Forelimb muscle (tissue), 1 donor: ENCODE data around the gene CLEC18C. TPM values are rescaled to one million over a fixed set of nuclear protein-coding genes. Genes with fewer than 3 reads are reported as not detected.
"Not testable (repeated sequence)": the region's sequence is repeated elsewhere in the genome, so short reads cannot be mapped to it uniquely, and the experiment has no call there.

ENCODE experiments used
- DNase-seq: peaks from one replicate; pipeline ENCODE4 v3.0.0-alpha.2; 2013; ENCODE audit warnings: low read depth
- polyA plus RNA-seq: library from polyadenylated mRNA; unstranded; fragments of 120-200 nt; gene quantifications from one replicate; pipeline ENCODE4 v1.2.1, GENCODE V29; 2013; ENCODE audit not compliant: insufficient read length

Gene CLEC18C
- polyA plus RNA-seq, 1 donor, result 1.3 TPM

DNA sequence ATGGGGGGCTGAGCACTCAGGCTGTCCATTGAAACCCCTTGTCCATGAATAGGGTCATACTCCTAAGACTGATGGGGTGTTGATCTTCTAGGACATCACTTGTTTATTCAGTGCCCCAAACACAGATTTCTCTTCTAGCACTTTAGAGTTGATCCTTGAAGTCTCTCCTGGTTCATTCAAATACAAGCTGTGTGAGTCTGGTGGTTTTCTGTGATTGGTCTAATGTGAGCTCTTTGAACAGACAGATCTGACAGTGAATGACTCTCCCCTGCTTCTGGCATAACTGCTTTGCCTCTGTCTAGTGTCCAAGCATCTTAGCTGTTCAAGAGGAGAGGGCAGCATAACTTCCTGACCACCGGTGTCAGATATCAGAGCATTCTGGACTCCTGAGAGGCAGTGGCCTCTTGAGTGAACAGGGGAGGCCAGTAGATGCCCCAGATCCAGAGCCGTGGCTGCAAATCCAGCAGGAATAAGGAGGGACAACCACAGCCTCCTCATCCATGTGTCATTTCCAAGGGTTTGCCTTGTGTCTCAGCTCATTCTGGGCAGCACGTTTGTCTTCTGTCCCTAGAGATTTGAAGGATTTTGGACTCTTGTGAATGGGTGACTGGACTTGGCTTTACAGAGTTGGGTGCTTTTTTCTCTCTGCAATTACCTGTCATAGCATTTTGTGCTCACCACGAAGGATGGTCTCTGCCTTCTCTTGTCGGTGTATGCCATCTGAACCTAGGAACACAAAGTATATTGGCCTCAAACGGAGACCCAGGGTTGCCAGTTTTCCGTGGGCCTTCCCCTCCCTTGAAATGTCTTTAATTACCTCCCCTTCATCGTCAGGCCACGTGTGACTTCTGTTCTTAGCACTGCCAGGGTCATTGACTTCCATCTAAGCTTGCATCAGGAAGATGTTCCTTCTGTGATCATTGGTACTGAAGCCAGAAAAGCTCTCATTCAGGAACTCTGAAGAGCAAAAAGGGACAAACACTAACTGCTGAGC, 13.9 kb upstream of the CLEC18C start:
- no peak for DNase-seq

DNA sequence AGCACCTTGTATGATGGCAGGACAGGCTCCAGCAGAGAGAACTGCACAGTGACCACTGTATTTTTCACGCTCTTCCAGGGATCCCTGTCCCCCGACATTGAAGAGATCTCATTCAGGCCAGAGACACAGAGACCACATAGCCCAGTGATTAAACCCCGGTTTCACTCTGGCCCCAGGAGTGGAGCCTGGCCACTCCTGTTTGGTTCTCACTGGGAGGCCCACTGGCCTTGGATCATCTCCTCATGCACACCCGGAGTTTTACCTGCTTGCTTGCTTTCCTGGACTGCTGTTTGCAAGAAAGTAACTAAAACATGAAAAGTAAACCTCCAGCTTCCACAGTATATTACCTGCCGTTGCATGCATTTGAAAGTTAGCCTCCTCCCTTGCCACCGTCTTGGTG, 13.2 kb upstream of the CLEC18C start:
- no peak for DNase-seq

DNA sequence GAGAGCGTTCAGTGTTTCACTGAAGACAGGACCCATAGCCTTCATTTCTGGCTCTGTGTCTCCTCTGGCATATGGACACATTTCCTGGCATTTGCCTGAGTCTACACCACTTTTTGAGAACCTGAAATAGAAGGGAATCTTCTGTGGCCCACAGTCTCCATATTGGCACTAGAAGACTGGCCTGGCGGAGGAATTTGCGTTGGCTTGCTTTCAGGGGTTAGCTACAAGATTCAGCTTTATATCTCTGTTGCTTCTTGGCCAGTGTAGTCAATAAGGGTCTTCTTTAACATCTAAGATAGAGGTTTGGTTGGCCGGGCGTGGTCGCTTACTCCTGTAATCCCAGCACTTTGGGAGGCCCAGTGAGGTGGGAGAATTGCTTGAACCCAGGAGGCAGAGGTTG, 12.8 kb upstream of the CLEC18C start:
- no peak for DNase-seq

DNA sequence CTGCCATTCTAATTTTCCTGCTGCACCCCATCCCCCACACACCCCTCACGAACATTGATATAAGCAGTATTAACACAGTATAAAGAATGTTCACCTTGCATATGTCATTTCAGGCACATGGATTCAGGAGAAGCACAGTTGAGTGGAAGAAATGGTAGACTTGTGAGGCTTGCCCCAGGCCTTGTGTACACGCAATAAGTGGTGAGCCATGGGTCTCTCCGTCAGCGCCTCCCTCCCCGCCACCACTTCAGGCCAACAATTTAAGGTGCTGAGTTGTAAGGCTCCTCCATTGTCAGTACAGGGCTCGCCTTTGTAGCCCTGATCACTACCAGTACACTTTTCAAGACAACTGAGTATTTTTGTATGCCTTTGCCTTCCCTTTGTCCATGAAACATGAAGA, 12.2 kb upstream of the CLEC18C start:
- DNase-seq, result no peak

DNA sequence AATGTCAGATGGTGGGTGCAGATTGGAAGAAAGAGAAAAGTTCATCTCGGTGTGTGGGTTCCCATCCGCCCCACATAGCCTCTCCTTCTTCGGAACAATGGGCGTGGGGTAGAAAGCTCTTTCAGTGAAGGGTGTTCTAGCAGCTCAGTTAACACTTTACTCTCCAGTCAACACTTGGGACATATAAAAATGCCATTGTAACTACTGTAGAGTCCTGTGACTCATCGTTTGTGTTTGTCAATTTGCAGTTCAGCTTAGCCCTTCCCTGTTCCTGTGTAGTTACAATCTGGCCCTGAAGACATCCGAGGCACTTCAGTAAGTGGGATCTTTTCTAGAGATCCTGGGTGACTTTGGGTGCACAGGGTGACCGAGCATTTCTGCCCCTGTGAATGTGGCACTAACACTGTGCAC, 11.5 kb upstream of the CLEC18C start:
- DNase-seq, result no peak

DNA sequence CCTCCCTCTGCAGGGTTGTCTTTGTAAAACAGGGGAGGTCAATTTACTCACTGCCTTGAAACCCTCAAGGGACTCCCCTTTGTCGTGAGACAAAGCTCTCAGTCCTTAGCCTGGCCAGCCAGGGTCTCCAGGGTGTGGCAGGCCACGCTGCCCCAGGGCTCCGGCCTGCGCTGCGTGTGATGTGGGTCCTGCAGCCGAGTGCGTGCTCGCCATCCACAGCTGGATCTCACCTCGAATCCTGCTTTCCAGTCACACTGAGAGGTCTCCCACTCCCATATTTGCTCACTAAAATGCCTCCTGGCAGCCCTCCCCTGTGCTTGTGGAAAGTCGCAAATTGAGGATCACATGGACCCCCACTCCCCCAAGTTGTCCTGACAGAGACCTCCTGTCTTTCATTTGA, 10.0 kb upstream of the CLEC18C start:
- DNase-seq, result no peak

DNA sequence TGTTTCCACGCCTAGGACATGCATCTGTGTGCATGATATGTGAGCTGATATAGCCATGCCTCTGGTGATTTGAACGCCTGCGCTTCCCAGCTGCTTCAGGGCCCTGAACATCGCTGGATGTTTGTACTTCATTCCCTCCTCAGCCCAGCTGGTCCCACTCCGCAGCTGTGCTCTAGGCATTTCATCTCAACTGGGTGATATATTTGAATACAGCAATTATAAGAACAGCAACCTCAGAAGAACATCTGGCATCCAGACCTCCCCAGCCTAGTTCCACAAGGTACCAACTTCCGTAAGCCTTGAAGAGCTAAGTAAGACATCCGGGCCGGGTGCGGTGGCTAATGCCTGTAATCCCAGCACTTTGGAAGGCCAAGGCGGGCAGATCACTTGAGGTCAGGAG, 6.9 kb upstream of the CLEC18C start:
- not testable (repeated sequence) for DNase-seq

DNA sequence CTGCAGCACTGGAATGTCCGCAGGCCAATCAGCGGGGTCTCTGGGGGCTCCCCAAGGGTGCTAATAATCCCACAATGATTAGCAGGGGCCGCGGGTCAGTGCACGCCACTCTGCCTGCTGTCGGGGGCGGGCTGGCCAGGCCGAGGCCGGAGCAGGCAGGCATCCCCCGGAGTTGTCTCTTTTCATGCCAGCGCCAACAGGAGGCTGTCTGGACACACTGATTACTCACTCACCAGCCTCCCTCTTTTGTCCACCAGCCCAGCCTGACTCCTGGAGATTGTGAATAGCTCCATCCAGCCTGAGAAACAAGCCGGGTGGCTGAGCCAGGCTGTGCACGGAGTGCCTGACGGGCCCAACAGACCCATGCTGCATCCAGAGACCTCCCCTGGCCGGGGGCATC, 329 bp downstream of the CLEC18C start:
- DNase-seq, result not testable (repeated sequence)

DNA sequence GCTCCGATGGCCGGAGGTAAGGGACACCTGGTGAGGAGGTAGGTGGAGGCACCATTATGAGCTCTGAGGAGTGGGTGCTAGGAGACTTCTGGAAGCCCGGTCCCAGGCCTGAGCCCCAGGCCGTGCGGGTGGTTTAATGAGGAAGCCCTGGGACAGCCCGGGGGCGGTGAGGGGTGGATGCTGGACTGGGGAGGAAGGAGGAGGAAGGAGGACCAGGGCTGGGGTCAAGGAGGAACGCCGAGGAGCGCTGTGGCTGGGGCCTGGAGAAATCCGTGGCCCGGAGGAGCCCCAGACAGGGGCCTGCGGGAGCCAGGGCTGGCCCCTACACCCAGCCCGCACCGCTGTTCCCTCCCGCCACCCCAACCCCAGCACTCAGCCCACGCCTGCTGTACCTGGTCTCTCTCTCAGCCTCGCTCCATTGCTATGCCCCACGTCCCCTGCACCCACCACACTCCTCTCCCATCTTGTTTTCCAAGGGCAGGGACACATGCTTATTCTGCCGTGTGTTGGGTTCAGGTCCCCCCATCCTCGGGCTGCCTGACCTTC, 873 bp downstream of the CLEC18C start:
- not testable (repeated sequence) for DNase-seq

DNA sequence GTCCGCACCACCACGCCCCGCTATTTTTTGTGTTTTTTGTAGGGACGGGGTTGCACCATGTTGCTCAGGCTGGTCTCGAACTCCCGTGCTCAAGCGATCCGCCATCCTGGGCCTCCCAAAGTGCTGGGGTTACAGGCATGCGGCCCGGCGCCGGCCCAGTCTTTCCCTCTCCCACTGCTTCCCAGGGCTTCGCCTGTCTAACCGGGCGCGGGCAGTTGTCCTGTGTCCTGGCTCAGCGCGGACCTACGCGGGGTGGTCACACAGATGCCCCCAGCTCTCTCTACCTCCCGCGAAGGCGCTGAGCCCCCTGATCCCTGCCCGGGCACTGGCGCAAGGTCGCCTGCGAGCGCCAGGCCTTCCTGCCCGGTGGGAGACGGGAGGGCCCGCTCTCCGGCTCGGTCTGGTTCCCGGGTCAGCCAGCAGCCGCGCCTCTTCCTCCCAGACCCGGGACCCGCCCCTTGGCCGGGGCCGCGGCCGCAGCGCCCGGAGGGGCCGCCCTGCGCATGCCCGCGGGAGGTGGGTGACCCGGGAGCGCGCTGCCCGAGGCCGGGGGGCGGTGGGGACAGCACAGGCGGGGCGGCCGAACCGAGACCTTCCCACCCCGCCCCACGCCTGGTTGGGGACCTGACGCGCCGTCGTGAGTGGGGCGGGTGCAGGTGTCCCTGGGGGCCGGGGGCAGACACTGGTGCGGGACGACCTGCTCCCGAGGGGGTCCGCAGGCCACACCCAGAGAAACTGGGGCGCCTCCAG, 14.4 kb downstream of the CLEC18C start:
- not testable (repeated sequence) for DNase-seq

DNA sequence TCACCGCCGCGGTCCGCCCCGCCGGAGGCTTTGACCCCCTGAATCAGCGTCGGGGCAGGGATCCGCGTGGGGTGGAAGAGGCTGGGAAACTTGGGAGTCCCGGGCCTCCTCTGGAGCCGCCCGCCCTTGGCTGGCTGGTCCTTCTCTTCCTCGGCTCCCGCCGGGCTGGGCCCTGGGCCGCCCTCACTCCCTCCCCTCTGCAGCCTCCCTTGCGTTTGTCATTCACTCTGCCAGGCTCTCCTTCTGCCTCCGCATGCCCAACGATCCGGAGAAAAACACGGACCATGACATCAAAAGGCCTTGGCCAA, 15.0 kb downstream of the CLEC18C start:
- DNase-seq, result not testable (repeated sequence)

DNA sequence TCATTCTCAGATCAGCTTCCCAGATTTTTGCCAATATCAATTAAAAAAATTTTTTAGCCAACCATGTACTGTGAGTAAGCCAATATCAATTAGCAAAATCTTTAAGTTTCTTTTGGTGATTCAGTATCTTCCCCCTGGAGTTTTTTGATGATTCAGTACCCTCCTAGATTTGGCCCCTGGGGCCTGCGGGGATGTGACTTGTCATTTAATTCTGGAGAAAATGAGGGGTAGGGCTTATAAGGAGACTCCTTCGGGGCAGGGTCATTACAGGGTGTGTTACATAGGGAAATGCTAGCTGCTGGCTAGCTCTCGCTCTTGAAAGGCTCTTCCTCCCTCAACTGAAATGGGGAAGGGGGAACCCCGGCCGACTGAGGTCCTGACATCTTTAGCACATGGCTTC, 17.0 kb downstream of the CLEC18C start:
- DNase-seq, result not testable (repeated sequence)

DNA sequence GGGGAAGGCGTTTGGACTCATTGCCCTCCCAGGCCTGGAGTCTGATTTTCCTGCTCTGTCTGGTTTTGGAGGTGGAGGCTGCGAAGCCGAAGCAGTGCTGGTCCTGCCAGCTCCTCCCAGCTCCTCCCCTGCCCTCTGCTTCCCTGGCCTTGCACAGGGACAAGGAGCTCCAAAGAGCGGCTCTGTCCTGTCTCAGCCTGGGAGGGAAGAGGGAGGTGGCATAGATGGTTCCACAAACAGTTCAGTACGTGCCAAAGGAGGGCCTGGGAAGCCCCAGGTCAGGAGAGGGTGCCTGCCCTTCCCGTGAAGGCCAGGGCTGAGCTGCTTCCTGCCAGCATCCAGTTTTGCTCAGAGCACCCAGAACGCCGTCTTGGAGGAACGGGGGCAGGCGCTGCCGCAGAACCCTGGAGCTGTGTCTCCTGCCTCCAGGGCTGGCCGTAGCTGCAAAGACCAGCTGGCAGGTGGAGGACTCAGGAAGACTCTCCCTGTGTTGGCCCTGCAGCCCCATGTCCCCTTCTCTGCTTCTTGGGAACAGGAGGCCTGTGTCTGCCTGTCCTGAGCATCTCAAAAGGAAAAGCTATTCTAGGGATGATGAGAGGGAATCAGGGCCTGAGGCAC, 23.2 kb downstream of the CLEC18C start:
- DNase-seq, result not testable (repeated sequence)

DNA sequence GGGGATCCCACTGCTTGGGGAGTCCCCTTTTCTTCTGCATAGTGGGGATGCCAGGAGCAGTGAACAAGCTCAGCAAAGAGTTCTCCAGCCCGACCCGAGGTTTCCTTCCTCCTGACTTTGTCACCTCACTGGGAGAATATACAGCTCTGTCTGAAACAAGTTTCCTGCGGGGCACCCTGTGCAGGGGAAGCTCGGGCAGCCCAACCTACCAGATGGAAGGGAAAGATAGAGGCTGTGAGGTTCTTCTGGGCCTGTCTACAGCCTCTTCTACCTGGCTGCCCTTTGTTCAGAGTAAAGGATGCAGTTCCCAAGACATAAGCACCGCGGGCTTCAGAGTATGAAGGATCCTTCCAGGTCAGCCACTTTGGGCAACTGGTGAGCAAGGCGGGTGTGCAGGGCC, 24.0 kb downstream of the CLEC18C start:
- DNase-seq, result not testable (repeated sequence)

DNA sequence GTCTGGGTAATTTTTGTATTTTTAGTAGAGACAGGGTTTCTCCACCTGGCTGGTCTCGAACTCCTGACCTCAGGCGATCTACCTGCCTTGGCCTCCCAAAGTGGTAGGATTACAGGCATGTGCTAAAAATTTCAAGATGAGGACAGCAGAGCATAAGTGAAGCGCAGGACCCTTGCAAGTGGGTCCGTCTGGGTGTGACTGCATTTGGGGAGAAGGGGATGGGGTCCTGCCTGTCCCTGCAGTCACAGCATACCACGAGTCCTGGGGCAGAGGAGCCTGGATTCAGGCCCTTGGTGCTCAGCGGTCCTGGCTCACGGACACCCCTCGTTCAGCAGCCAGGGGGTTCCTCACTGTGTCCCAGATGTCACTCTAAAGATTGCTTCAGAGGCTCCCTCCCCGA, 24.6 kb downstream of the CLEC18C start:
- not testable (repeated sequence) for DNase-seq

DNA sequence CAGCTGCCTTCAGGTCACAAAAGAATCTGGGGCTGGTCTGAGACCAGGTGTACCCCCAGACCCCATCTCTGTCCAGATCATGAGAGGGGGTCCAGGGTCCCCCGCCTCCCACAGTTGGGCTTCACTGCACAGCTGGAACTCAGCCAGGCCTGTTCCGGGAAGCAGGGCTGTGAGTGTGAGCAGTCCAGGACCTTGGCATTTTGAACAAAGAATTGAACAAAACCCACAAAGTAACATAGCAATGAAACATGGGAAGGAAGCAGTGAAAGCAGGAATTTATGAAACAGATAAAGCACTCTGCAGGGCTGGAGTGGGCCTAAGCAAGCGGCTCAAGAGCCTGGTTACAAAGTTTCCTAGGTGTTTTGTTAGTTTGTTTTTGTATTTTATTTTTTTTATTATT, 25.1 kb downstream of the CLEC18C start:
- DNase-seq, result not testable (repeated sequence)

DNA sequence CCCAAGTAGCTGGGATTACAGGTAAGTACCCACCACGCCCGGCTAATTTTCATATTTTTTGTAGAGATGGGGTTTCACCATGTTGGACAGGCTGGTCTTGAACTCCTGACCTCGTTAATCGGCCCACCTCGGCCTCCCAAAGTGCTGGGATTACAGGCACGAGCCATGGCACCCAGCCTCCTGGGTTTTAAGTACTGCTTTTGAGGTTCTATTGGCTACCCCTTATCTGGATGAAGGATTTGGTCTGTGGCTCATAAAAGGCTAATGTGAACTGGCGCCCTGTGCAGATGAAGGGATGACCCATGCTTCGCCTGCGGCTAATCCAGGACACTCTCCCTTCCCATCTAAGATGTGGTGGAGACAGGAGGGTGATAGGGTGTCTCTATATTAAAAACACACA, 25.6 kb downstream of the CLEC18C start:
- DNase-seq, result not testable (repeated sequence)

DNA sequence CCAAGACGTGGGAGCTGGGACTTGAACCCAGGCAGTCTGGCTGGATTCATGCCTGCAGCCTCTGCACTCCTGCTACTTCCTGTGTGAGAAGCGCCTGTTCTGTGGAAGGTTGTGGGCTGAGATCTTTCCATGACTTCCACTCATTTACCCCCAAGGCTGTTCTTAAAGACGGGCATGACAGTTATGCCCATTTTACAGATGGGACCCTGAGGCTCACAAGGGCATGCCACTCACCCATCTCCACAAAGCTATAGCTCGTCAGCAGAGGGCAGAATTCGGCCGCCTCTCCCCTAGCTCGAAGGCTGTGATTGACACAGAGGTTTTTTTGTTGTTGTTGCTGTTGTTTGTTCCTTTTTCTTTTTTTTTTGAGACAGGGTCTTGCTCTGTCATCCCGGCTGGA, 26.5 kb downstream of the CLEC18C start:
- DNase-seq, result not testable (repeated sequence)

DNA sequence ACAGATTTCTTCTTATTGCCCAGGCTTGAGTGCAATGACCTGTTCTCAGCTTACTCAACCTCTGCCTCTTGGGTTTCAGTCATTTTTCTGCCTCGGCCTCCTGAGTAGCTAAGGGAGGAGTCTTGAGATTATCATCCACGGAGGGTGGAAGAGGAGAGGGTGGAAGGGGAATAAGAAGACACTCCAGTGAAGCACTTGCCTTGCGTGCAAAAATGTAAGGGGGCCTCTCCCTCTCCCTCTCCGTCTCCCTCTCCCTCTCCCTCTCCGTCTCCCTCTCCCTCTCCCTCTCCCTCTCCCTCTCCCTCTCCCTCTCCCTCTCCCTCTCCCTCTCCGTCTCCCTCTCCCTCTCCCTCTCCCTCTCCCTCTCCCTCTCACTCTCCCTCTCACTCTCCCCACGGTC, 29.9 kb downstream of the CLEC18C start:
- DNase-seq, result not testable (repeated sequence)

DNA sequence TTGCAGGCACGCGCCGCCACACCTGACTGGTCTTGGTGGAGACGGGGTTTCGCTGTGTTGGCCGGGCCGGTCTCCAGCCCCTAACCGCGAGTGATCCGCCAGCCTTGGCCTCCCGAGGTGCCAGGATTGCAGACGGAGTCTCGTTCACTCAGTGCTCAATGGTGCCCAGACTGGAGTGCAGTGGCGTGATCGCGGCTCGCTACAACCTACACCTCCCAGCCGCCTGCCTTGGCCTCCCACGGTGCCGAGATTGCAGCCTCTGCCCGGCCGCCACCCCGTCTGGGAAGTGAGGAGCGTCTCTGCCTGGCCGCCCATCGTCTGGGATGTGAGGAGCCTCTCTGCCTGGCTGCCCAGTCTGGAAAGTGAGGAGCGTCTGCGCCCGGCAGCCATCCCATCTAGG, 30.4 kb downstream of the CLEC18C start:
- not testable (repeated sequence) for DNase-seq

DNA sequence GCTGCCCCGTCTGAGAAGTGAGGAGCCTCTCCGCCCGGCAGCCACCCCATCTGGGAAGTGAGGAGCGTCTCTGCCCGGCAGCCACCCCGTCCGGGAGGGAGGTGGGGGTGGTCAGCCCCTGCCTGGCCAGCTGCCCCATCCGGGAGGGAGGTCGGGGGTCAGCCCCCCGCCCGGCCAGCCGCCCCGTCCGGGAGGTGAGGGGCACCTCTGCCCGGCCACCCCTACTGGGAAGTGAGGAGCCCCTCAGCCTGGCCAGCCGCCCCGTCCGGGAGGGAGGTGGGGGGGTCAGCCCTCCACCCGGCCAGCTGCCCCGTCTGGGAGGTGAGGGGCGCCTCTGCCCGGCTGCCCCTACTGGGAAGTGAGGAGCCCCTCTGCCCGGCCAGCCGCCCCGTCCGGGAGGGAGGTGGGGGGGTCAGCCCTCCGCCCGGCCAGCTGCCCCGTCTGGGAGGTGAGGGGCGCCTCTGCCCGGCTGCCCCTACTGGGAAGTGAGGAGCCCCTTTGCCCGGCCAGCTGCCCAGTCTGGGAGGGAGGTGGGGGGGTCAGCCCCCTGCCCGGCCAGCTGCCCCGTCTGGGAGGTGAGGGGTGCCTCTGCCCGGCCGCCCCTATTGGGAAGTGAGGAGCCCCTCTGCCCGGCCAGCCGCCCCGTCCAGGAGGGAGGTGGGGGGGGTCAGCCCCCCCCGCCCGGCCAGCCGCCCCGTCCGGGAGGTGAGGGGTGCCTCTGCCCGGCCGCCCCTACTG, 31.2 kb downstream of the CLEC18C start:
- DNase-seq, result not testable (repeated sequence)
